ENCODE measurements around the gene IL1RL2.

The IL1RL2 gene

DNA sequence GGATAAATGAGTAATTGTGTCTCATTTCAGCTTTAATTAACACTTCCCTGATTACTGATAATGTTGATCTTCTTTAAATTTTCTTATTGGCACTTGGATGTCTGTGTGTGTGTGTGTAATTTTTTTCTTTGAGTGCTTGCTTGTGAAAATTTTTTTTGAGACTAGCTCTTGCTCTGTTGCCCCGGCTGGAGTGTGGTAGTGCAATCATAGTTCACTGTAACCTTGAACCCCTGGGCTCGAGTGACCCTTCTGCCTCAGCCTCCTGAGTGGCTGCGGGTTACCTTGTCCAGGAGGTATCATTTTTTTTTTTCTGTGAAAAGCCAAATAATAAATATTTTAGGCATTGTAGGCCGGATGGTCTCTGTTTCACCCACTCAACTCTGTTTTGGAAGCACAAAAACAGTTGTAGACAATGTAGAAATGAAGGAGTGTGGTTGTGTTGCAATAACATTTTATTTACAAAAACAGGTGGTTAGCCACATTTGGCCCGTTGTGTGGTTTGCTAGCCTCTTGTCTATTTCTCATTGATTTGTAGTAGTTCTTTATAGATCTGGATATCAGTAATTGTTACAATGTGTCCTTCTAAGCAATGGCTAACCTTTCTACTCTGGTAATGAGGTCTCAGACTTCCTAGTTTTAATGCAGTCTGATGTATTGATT lies 7.9 kb downstream of the IL1RL2 start:
- no peak for DNase-seq (ENCODE audit: low spot score)

DNA sequence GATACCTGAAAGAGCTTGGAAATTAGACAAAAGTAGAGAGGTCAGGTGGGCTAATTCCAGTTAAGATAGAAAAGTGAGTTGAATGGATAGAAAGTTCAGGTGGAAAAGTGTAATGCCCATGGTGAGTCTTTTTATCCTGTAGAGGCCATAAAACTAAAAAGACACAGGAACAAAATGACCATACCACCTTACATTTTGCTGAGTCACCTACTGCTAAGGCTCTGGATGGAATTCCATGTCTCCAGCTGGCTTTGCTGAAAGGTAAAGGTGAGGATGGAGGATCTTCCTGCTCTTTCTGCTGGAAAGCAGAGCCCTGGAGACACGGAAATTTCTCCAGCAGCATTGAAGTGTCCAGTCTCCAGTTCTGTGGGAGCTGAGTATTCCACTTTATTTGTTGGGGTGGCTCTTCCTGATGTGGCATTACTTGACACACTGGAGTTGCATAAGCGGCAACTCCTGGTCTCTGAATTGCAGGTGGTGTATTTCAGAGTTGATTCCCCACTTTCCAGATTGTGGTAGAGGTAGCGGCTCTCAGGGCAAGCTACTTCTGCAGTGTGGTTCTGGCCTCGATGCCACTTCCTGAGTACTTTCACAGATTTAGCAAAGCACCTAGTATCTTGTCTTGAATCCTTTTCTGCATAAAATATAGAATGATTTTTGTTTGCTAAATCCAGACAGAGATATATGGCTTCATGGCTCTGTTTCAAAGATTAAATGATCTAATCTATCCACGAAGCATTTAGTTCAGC lies 10.7 kb downstream of the IL1RL2 start:
- no peak for DNase-seq (ENCODE audit: low spot score)

GRCh38 chr2:102200539-102200938 lies 13.7 kb downstream of the IL1RL2 start:
- DNase-seq (ENCODE audit: low spot score): no peak

DNA sequence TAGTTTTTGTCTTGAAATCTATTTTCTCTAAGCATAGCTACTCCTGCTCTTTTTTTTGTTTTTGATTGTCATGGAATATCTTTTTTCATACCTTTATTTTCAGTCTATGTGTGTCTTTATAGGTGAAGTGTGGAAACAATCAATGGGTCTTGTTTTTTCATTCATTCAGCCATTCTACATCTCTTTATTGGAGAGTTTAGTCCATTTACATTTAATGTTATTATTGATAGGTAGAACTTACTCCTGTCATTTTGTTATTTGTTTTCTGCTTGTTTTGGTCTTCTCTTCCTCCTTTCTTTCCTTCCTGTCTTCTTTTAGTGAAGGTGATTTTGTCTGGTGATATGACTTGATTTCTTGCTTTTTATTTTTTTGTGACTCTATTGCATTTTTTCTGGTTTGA lies 17.8 kb downstream of the IL1RL2 start:
- DNase-seq (ENCODE audit: low spot score): no peak

DNA sequence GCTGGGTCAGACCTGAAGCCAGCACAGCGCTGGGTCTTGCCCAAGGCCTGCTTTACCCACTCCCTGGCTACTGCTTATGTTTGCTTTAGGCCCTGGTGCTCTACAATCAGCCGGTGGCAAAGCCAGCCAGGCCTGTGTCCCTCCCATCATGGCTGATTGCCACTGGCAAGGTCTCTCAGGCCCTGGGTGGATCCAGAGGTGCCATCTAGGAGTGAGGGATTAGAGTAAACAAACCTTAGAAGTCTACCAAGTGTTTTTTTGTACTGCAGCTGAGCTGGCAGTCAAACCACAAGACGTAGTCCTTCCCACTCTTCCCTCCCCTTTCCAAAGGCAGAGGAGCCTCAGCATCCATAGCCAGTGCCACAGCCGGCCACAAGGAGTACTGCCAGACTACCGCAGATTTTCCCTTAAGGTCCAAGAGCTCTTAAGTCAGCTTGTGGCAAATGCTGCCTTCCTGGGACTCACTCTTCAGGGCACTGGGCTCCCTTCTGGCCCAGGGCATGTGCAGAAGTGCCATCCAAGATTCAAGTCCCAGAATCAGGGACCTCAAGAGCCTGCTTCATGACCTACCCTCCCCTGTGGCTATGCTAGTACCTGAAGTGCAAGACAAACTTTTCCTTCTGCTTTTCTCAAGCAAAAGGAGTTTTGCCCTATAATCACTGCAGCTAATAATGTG lies 20.0 kb downstream of the IL1RL2 start:
- DNase-seq (ENCODE audit: low spot score): no peak

DNA sequence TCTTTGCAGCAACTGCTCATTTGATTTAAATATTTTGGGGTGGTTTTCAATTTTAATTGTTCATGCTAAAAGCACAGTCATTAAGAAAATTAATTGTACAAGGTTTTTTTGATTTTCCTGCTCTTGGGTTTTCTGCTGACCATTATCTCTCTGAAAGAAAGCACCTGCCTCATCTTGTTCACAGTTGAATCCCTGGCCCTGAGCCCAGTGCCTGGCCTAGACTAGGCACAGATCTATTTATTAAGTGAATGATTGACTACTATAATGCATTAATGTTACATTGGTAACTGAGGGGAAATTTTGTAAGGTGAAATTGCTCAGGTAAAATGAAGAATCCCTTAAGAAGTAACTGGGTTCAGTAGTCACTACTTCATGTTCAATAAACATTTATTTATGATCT lies 22.0 kb downstream of the IL1RL2 start:
- no peak for DNase-seq (ENCODE audit: low spot score)

GRCh38 chr2:102209474-102209873 lies 22.7 kb downstream of the IL1RL2 start:
- no peak for DNase-seq (ENCODE audit: low spot score)

DNA sequence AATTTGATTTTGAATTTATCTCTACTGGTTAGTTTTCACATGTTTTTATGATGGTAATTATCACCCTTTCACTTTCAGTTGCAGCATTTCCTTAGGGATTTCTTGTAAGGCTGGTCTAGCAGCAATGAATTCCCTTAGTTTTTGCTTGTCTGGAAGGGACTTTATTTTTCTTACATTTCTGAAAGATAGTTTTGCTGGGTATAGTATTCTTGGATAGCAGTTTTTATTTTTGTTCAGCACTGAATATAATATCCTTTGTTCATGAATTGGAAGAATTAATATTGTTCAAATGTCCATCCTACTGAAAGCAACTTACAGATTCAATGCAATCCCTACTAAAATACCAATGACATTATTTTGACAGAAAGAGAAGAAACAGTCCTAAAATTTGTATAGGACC lies 30.2 kb downstream of the IL1RL2 start:
- DNase-seq (ENCODE audit: low spot score): no peak

GRCh38 chr2:102224824-102225739 lies 38.3 kb downstream of the IL1RL2 start:
- no peak for DNase-seq (ENCODE audit: low spot score)

- no peak for DNase-seq (ENCODE audit: low spot score)
Measured at GRCh38 chr2:102226171-102226570, 39.3 kb downstream of the IL1RL2 start.

- DNase-seq (ENCODE audit: low spot score): no peak
Measured at GRCh38 chr2:102226612-102227391, 40.0 kb downstream of the IL1RL2 start.

- no peak for DNase-seq (ENCODE audit: low spot score)
Measured at GRCh38 chr2:102229141-102229769, 42.4 kb downstream of the IL1RL2 start.

GRCh38 chr2:102230410-102230909 lies 43.6 kb downstream of the IL1RL2 start:
- no peak for DNase-seq (ENCODE audit: low spot score)

DNA sequence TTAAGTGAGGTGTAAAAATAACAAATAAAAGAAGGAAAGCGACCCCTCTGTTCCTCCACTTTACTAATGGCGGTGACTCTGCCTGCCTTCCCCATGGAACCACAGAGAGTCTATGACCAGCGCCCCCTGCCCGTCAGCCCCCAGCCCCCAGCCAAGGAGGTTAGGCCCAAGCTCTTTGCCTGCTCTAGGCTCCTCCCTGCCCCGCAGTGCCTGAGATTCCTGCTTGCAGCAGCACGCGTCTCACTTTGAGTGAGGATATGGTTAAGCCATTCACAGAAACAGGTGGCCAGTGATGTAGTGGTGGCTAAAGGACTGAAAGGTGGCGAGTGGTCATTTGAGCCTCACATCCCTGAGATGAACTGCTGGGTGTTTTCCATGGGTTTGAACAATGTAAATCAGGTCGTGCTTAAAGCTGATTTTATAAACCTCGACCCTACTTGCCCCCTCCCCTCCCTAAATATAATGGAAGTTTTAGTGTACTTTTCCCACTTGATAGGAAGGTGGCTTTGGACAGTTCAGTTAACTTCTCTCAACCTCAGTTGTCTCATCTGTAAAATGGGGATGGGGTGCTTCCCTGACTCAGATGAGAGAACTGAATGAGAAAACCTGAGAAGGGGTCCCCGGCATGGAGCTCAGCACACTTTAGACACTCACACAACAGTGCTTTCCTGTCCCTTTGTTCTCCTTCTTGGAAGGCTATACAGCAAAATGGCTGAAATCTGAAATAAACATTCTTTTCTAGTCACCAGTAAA lies 46.5 kb downstream of the IL1RL2 start:
- DNase-seq (ENCODE audit: low spot score): no peak

GRCh38 chr2:102235042-102235473 lies 48.2 kb downstream of the IL1RL2 start:
- DNase-seq (ENCODE audit: low spot score): no peak

DNA sequence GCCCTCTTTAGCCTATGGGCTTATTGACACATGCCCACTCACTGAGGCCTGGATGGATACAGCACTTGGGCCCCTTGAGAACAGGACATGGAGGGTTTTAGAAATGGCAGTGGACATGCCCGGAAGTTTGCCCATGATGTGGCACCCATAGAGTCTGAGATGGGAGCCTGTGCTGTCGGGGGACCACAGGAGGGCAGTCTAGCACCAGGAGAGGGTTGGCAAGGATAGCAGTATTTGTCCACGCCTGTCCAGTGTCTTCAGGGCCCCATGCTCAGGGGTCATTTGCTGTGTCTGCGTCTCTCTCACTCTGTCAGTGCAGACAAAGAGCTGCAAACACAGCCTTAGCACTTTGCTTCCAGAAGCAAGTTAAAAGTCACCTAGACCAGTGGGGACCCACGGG lies 48.7 kb downstream of the IL1RL2 start:
- no peak for DNase-seq (ENCODE audit: low spot score)

GRCh38 chr2:102236132-102236531 lies 49.3 kb downstream of the IL1RL2 start:
- no peak for DNase-seq (ENCODE audit: low spot score)

DNA sequence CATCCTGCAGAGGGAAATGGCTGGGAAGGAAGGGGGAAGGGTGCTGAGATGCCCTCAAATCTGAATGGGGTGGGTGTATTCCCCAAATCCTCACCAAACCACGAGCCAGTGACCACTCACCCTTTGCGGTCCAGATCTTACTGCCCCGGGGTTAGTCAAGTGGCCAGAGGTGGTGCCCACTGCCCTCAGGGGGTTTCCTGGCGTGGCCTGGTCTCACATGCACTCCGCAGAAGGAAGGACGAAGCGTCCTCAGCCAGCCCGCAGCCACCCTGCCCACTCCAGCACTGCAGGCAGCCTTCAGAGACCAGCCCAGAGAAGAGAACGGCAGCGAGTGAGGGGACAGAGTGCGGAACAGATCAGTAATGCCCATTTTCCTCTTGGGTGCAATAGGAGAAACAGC lies 50.4 kb downstream of the IL1RL2 start:
- DNase-seq (ENCODE audit: low spot score): no peak

- DNase-seq (ENCODE audit: low spot score): no peak
Measured at GRCh38 chr2:102238039-102238756, 51.4 kb downstream of the IL1RL2 start.
